ENCODE results near the gene KRTAP10-5.
"Not testable (repeated sequence)": the region's sequence is repeated elsewhere in the genome, so short reads cannot be mapped to it uniquely, and the experiment has no call there.

The KRTAP10-5 gene

DNA sequence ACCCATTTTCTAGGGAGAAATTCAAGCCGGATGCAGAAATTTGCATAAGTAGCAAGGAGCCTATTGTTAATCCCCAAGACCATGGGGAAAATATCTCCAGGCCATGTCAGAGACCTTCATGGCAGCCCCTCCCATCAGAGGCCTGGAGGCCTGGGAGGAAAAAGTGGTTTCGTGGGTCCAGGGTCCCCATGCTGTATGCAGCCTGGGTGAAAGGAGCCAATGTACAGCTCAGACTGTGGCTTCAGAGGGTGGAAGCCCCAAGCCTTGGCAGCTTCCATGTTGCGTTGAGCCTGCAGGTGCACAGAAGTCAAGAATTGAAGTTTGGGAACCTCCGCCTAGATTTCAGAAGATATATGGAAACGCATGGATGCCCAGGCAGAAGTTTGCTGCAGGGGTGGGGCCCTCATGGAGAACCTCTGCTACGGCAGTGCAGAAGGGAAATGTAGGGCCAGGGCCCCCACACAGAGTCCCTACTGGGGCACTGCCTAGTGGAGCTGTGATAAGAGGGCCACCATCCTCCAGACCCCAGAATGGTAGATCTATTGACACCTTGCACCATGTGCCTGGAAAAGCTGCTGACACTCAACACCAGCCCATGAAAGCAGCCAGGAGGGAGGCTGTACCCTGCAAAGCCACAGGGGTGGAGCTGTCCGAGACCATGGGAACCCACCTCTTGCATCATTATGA, 29.9 kb upstream of the KRTAP10-5 start:
- not testable (repeated sequence) for DNase-seq (ENCODE audit: low read depth)

DNA sequence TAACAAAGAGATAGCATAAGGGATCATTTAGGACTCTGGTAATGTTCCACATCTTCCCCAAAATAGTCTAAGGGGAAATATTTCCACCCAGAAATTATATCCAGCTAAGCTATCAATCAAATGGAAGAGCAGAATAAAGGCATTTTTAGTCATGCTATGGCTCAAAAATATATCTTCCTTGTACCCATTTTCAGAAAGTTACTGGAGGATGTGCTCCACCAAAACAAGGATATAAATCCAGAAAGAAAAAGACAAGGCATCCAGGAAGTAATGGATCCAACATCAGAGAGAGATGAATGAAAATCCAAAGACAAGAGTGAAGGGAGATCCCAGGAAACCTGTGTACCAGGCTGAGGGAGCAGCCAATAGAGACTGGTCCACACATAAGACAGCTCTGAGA, 28.8 kb upstream of the KRTAP10-5 start:
- no peak for DNase-seq (ENCODE audit: low read depth)

DNA sequence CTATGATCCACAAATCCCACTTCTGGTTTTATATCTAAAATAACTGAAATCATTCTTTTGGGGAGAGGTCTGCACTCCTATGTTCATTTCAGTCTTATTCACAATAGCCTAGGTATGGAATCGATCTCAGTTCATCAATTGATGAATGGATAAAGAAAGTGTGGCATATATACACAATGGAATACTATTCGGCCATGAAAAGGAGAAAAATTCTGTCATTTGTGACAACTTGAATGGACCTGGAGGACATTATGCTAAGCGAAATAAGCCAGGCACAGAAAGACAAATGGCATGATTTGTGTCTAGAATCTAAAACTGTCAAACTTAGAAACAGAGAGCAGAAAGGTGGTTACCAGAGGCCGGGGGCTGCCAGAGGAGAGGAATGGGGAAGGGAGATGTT, 26.1 kb upstream of the KRTAP10-5 start:
- DNase-seq (ENCODE audit: low read depth): no peak

DNA sequence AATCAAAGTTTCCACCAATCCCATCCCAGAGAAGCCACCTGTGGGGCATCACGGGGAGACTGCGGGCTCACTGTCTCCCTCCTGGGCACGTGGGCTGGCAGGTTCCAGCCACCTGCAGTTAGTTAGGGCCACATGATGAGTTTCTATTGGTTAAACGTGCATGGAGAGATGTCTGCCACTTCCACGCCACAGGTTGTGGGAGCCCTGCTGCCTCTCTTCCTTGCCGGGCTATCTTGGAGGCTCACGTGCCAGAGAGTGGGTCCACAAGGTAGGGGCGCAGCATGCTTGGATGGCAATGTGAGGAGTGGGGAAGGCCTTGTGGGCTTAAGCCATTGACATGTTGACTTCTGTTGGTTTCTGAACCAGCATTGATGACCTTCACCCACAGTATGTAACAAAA, 23.5 kb upstream of the KRTAP10-5 start:
- DNase-seq (ENCODE audit: low read depth): no peak

DNA sequence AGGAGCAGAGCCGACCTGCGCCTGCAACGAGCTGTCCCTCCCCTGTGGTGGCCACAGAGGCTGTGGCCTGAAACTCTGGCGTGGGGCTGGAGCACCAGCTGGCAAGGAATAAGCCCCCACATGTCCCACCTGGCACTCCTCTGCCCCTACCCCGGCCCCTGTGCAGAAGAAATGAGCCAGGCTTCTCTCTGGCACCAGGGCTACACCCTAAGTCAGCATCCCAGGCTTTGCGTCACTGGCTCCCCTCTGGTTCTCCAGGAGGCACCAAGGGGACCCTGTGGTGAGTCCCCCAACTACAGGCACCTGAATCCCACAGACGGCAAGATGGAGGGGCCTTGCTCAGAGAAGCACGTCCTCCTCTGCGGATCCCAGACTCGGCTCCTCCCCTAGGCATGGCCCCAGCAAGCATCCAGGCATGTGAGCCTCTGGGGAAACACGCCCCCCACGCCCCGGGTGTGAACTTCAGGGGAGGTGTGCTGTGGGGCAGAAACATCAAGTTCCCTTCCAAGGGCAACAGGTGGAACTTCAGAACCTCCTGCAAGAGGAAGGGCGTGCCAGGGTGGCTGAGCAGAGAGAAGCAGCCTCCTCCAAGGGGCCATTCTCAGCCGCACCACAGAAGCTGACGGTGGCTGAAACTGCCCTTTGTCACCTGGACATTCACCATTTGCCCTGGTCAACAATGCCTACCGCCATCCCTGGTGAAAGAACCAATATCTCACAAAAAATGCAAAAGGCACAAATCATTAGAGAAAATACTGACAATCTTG, 22.9 kb upstream of the KRTAP10-5 start:
- DNase-seq (ENCODE audit: low read depth): no peak

DNA sequence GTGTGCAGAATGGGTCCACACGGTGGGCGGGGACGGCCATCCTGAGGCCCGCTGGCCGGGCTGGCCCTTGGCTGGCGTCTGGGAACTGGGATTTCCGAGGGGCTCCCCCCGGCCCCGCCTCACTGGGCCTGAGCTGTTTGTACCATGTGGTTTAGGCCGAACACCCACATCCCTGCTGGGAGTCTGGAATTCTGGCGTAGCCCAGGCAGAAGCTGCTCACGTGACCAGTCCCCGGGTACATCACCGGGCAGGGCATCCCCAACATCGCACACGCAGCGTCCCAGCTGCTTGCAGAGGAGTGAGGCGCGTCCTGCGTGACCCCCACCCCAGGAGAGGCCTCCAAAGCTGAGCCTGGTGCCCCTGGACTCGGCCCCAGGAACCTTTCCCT, 22.1 kb upstream of the KRTAP10-5 start:
- DNase-seq (ENCODE audit: low read depth): no peak

DNA sequence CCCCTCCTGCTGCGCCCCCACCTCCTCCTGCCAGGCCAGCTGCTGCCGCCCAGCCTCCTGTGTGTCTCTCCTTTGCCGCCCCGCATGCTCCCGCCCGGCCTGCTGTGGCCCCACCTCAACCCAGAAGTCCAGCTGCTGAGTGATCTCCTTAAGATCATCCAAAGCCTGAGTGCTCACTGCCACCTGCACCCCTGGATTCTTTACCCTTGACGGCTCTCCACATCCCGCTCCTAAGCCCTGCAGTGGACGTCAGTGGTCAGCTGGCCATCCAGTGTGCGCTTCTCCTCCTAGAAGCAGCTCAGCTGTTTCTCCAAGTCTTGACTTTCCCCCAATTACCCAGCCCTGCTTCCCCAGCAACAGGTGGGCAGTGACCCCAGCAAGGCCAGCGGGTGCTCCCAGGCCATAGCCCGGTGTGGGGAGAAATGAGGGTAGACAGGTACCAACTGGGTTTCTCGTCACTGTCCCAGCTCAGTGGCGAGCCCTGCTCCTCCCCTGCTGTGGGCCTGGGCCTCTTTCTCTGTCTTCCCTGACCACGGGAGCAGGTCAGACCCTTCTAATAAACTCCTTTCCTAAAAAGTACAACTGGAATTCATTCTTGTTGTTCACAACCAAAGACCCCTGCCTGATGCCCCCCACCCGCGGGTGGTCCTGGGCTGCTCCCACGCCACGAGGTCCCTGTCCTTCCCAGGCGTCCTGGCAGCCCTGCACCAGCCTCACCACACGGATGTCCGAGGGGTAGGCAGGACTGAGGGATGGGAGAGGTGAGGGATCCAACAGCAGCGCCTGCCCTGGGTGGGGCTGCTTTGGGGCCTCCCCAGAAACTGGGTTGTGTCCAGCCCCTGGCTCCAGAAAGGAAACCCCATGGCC, 21.4 kb upstream of the KRTAP10-5 start:
- no peak for DNase-seq (ENCODE audit: low read depth)

DNA sequence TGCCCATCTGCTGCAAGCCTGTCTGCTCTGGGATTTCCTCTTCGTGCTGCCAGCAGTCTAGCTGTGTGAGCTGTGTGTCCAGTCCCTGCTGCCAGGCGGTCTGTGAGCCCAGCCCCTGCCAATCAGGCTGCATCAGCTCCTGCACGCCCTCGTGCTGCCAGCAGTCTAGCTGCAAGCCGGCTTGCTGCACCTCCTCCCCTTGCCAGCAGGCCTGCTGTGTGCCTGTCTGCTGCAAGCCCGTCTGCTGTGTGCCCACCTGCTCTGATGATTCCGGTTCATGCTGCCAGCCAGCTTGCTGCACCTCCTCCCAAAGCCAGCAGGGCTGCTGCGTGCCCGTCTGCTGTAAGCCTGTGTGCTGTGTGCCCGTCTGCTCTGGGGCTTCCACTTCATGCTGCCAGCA, 20.7 kb upstream of the KRTAP10-5 start:
- not testable (repeated sequence) for DNase-seq (ENCODE audit: low read depth)

DNA sequence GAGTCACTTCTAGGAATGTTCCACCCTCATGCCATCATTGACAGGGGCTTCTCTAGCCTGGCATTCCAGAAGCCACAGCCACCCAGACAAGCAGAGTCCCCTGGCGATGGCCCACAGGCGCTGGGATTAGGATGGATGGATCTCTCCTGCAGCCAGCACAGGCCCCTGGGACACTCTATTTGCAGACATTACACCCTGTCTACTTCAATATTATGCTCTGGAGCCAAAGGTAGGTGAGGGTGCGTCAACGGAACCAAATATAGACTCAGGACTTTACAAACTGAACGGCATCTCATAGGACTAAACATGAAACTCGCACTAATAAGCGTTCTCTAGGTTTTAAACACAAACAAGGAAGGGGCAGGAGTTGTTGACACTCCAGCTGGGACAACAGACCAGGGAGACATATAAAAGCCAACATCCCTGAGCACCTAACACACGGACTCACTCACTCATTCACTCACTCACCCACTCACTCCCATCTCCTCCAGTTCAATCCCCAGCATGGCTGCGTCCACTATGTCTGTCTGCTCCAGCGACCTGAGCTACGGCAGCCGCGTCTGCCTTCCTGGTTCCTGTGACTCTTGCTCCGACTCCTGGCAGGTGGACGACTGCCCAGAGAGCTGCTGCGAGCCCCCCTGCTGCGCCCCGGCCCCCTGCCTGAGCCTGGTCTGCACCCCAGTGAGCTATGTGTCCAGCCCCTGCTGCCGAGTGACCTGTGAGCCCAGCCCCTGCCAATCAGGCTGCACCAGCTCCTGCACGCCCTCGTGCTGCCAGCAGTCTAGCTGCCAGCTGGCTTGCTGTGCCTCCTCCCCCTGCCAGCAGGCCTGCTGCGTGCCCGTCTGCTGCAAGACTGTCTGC, 19.9 kb upstream of the KRTAP10-5 start, which contains the start of gene KRTAP10-7:
Gene KRTAP10-7 (plus strand): TSS at position 480 of the 861 bp plus-strand sequence. CDS start 25 bp downstream, at position 505.
- DNase-seq (ENCODE audit: low read depth): not testable (repeated sequence)

DNA sequence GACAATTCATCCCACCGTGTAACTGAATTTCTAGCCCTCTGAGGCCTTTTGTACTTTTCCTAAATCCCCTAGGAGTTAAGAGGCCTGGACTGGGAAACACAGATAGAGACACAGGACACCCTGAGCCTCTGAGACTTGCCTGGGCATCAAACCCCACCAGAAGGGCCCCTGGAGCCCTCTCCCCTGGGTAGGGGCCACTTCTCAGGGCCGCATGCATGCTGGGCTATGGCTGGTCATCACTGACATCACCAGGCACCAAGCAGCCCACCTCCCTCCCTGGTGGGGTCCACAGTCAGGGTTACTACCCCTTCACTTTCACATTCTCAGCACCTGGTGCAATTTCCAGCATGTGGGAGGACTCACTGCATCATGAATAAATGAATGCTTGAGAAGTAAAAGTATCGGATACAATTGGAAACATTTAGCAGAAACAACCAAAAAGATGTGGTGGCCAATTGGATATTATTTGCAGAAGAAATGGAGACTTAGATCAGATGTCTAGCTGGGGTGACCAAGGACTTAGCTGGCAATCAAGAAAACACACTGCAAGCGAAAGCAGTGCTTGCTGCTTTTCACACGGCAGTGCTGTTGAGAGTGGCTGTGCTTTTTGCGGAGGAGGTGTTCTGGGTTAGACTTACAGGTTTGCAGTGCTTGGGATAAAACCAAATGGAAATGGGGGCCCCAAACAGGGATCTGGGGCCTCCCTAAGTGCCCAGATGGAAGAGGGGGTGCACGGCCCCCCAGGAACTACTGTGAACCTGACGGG, 19.0 kb upstream of the KRTAP10-5 start:
- no peak for DNase-seq (ENCODE audit: low read depth)

DNA sequence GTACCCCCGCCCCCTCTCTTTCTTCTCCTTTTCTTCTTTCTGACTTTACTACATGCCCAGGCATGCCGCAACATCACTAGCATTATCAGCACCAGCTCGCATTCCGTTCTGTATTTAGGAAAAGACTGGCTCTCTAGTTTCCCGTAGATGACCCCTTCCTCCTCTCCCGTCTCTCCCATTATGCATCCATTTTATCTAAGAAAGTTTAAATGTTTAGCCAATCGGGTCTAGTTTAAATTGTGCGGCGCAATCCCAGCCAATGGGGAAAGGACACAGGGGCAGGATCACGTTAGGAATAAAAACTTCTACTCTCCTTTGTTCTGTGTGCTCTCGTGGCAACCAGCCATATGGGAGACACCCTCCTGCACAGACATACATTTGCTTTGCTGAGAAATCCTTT, 17.7 kb upstream of the KRTAP10-5 start:
- DNase-seq (ENCODE audit: low read depth): no peak

DNA sequence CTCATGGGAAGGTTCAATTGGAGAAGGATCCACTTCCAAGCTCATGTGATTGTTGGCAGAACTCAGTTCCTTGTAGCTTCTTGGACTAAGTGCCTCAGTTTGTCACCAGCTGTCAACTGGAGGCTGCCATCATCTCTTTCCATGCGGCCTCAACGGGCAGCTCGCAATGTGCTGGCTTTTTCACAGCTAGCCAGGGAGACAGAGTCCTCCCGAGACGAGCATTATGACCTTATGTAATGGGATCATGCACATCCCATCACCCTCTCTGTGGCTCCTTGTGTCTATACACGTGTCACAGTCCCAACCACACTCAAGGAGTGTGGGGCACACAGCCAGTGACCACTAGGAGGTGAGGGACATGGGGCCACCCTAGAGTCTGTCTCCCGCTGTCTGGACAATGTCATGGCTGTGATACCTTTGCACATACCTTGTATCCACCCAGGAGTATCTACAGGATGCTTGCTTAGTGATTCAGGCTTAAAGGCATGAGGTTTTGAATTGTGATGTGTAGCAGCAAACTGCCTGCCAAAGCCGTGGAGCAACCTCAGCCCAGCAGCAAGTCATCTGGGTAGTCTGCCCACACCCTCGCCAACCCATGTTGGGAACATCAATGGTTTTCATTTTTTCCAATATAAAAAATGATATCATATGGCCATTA, 15.8 kb upstream of the KRTAP10-5 start:
- DNase-seq (ENCODE audit: low read depth): no peak

DNA sequence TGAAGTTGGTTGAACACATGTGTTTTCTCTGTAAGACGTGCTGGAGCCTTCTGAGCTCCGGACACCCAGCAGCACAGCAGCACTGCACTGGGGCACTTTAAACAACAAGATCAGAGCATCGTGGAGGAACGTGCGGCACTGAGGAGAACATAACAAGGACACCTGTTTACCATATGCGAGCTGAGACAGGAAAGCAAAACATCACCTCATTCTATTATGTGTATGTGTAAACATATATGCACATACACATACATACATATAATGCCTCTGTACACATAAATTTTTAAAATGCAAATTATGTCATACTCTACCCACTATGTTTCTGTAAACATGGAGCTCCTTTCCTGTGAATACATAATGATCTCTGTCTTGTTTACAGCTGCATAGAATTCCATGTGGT, 15.1 kb upstream of the KRTAP10-5 start:
- no peak for DNase-seq (ENCODE audit: low read depth)

DNA sequence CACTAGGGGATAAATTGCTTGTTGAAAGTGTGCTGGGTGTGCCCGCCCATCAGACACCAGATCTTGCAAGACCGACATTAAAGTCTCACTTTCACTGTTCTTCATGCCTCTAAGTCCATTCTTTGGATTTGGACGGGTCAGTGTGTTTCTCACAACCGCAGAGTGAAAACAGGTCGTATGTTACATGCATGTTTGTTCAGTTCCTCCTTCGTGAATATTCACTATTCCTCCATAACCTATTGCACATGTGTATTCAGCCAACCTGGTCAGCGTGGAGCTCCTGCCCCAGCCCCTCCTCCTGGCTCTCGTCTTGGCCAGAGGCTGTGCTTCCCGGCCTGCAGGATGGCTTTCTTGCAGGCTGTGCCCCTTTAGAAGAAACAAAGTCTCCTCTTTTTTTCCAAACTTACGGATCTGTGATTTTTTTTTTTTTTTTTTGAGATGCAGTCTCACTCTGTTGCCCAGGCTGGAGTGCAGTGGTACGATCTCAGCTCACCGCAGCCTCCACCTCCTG, 14.1 kb upstream of the KRTAP10-5 start:
- no peak for DNase-seq (ENCODE audit: low read depth)

DNA sequence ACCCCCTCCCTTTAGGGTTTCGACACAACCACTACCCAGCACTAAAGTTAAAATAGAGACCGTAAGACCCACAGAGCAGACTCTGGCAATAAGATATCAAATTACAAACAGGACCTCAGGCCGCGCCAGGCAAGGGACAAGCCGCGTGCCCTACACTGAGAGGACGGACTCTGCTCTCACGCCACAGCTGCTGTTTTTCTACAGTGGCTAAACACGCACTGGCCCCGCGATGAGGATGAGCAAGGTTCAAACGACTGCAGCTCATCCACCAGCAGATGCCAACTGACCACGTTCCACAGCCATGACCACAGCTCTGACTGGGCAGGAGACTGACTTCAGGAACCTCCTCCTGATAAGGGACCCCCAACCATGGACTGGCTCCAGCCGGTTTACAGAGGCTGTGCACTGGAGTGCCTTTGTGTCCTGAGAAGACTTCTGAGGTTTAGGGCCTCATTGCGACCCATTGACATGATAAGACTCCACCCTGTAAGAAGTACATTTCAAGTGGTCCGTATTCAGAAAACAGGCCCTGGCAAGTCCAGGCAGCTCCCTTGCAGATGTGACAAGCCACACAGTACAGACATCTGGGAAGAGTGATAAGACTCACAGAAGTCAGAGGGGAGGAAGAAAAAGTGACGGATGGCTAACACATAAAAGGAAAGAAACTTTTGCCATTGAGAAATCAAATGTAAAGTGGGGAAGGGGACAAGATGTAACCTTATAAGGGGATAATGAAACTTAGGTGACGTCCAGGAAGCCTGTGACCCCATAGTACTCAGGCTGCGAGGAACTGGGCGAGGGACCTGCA, 13.4 kb upstream of the KRTAP10-5 start:
- DNase-seq (ENCODE audit: low read depth): no peak

DNA sequence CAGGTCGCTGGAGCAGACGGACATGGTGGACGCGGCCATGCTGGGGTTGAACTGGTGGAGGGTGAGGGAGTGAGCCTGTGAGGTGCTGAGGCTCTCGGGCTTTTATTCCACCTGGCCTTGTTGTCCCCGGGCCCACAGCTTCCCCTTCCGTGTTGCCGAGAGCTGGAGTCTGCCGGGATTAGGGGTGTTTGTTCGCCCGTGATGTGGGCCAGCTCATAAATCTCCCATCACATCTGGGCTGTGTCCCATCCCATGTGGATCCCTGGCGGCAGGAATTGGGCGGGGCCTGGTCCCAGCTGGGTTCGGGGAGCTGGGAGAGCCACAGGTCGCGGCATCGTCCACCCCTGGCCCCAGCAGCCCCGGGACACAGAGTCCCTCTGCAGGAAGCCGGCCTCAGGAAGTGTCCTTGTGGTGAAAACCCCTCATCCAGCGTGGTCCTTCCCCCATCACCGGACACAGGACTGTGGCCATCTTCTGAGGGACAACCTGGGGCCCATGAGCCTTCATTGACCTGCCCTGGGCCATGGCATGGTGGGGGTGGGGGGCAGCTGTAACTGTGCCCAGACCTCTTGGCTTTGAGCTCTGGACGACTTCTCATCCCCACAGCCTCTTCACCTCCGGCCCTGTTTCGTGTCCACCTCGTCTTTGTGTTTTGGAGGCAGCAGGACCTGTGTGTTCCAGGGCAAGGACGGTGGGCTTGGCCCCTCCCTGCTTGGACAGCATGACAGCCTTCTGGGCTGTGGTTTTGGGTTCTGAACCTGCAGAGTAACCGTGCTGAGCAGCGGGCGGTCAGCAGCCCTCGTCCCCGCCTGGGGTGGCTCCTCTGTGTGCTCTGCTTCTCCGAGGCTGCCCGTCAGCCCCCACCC, 12.3 kb upstream of the KRTAP10-5 start, which contains the start of gene KRTAP10-6:
Gene KRTAP10-6 (minus strand): TSS at position 60 of the 866 bp plus-strand sequence. CDS start 21 bp downstream, at position 39.
- DNase-seq (ENCODE audit: low read depth): no peak

DNA sequence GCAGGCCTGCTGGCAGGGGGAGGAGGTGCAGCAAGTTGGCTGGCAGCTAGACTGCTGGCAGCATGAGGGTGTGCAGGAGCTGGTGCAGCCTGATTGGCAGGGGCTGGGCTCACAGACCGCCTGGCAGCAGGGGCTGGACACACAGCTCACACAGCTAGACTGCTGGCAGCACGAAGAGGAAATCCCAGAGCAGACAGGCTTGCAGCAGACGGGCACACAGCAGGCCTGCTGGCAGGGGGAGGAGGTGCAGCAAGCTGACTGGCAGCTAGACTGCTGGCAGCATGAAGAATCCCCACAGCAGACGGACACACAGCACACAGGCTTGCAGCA, 11.4 kb upstream of the KRTAP10-5 start:
- DNase-seq (ENCODE audit: low read depth): not testable (repeated sequence)

Data from GM04503 (cell line).